Measurements from ENCODE around the gene NRXN3.

GRCh38 chr14:79383031-79383430 lies 1212.9 kb downstream of the NRXN3 start:
- no peak for TF ChIP-seq EZH2 (IDR thresholded peaks at IDR 0.05; ENCODE audit: insufficient read depth, poor library complexity, severe bottlenecking)
- no peak for TF ChIP-seq EZH2phosphoT487 (IDR thresholded peaks at IDR 0.05; ENCODE audit: insufficient read depth, low read depth)
